ENCODE data around the gene RBM4B.

GRCh38 chr11:66700742-66701141 is 23.1 kb upstream of the RBM4B start:
- TF ChIP-seq SUZ12 (IDR thresholded peaks at IDR 0.05; ENCODE audit: extremely low read depth, insufficient read depth, insufficient read length) (no peak), YY1 (IDR thresholded peaks at IDR 0.05; ENCODE audit: insufficient read depth, insufficient read length) (no peak), ZNF274 (IDR thresholded peaks at IDR 0.05; ENCODE audit: low read depth, low read length) (no peak)
